HFFc6 (cell line): ENCODE measurements around the gene ZBED3. TPM values are rescaled to one million over a fixed set of nuclear protein-coding genes. Genes with fewer than 3 reads are reported as not detected.
A peak's percentile ranks its signal among the peaks of the same experiment; 100 is the strongest.

Experiments used
- DNase-seq: peaks from one replicate; pipeline ENCODE4 v3.0.0-alpha.2; 2018
- H3K27ac Mint-ChIP-seq: 2 replicates; pipeline ENCODE4 v1.8.0; 2020; ENCODE audit warnings: mild to moderate bottlenecking, mixed read lengths
- H3K27me3 Mint-ChIP-seq: 2 replicates; pipeline ENCODE4 v1.8.0; 2021; ENCODE audit warnings: mild to moderate bottlenecking, moderate library complexity, mixed read lengths; ENCODE audit not compliant: insufficient read depth
- H3K36me3 Mint-ChIP-seq: 2 replicates; pipeline ENCODE4 v1.8.0; 2021; ENCODE audit warnings: low read depth, mixed read lengths
- H3K4me1 Mint-ChIP-seq: 2 replicates; pipeline ENCODE4 v1.8.0; 2020; ENCODE audit warnings: low read depth, mixed read lengths
- H3K4me3 Mint-ChIP-seq: 2 replicates; pipeline ENCODE4 v1.8.0; 2020; ENCODE audit warnings: mild to moderate bottlenecking, moderate library complexity, mixed read lengths
- H3K9me3 Mint-ChIP-seq: 2 replicates; pipeline ENCODE4 v1.8.0; 2020; ENCODE audit warnings: mild to moderate bottlenecking, mixed read lengths
- CTCF ChIP-seq: fragments of 200-600 bp; sonication (generic); IDR thresholded peaks from 2 replicates; pipeline ENCODE4 v1.5.0; 2021; ENCODE audit warnings: antibody characterized with exemption, mild to moderate bottlenecking
- total RNA-seq, 6 experiments: library from RNA; stranded (reverse); fragmentation: NEBNext Ultra II Directional; extraction: Animal tissue kit (Norgen Biotek cat#: 25700); gene quantifications; 2 replicates in 1 of 6; 3 replicates in 5 of 6; pipeline ENCODE4 v1.2.3, GENCODE V29; 2021

The ZBED3 gene
- total RNA-seq, 6 experiments from 2014 or later = 1.7 to 2.1 (median 1.9) TPM

DNA sequence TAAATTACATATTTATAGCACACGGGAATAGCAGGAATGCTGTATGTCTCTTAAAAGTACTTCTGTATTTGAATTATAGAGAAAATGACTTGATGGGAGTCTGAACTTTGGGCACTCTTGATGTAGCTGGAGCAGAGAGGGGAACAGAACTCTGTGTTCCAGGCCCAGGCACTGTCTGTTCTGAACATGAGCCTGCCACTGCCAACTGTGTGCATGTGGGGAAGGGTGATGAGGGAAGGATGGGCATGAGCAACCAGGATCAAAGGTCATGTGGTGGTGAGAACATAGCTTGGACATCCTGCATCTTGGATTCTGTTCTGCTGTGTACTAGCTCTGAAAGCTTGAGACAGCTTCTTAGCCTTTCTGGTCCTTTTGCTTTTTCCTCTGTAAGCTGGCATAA, 16.4 kb upstream of the ZBED3 start:
- no peaks in the 10 kb centered on the region for H3K36me3 Mint-ChIP-seq
- DNase-seq = no peak
- no peak overlapping the region; the same call in 1 of the 2 replicates for H3K4me3 Mint-ChIP-seq
- no peak for TF ChIP-seq CTCF
- H3K27ac Mint-ChIP-seq = no peak overlapping the region
- H3K4me1 Mint-ChIP-seq = peaks cover 12% of the 10 kb centered on the region
- H3K27me3 Mint-ChIP-seq = peaks cover 4% of the 10 kb centered on the region
- H3K9me3 Mint-ChIP-seq = no peaks in the 10 kb centered on the region

DNA sequence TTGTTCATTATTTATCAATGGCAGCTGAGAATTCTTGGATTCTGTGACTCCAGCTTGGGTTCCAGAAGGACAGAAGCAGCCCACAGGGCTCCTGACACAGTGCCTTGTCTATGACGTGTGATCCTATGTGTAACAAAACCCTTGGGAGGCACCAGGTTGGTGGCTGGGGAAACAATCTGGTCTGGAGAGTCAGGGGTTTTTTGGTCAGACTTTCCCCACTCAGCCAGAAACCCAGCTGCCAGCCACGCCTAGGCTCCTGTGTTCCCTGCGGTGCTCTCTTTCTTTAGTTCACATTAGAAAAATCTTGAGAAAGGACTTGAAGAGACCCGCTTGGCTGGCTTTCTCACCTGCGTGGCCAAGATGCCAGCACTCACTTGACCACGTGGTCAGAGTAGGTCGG, 15.5 kb upstream of the ZBED3 start:
- H3K9me3 Mint-ChIP-seq = no peaks in the 10 kb centered on the region

DNA sequence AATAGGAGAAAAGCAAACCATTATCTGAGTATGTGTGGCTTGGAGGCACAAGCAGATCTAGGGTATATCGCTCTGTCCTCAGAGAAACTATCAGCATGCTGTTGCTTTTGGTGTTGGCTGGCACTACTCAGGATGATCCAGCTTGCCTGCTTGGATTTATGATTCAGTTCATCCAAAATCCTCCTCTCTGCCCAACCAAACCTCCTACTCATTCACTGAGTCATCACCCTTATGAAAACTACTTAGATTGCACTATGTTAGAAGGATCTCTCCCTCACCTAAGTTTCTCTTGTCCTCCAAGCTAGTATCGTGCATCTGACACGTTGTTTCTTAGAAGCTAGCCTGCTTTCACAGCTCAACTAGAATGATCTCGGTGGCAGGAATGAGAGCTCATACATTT, 14.2 kb upstream of the ZBED3 start:
- DNase-seq = peak; percentile 57
- H3K36me3 Mint-ChIP-seq = no peaks in the 10 kb centered on the region
- peaks cover 12% of the 10 kb centered on the region for H3K4me1 Mint-ChIP-seq
- no peak for TF ChIP-seq CTCF
- H3K9me3 Mint-ChIP-seq = no peaks in the 10 kb centered on the region
- no peak overlapping the region for H3K4me3 Mint-ChIP-seq
- H3K27ac Mint-ChIP-seq = no peak overlapping the region
- peaks cover 10% of the 10 kb centered on the region for H3K27me3 Mint-ChIP-seq

More for the DNA sequence above, 15.5 kb upstream of the ZBED3 start:
- H3K4me3 Mint-ChIP-seq = no peak overlapping the region
- peaks cover 4% of the 10 kb centered on the region for H3K27me3 Mint-ChIP-seq
- no peak for TF ChIP-seq CTCF
- DNase-seq = no peak
- H3K4me1 Mint-ChIP-seq = peaks cover 12% of the 10 kb centered on the region
- no peaks in the 10 kb centered on the region for H3K36me3 Mint-ChIP-seq
- no peak overlapping the region for H3K27ac Mint-ChIP-seq

- no peak overlapping the region for H3K27ac Mint-ChIP-seq
- H3K4me1 Mint-ChIP-seq = no peaks in the 10 kb centered on the region
- H3K4me3 Mint-ChIP-seq = no peak overlapping the region
- no peak for TF ChIP-seq CTCF
- DNase-seq = no peak
- H3K36me3 Mint-ChIP-seq = peaks cover 6% of the 10 kb centered on the region; the same call in 1 of the 2 replicates
- H3K27me3 Mint-ChIP-seq = peaks cover 11% of the 10 kb centered on the region
- H3K9me3 Mint-ChIP-seq = no peaks in the 10 kb centered on the region; the same call in 1 of the 2 replicates
Measured at GRCh38 chr5:77095189-77095588, 8.1 kb upstream of the ZBED3 start.

DNA sequence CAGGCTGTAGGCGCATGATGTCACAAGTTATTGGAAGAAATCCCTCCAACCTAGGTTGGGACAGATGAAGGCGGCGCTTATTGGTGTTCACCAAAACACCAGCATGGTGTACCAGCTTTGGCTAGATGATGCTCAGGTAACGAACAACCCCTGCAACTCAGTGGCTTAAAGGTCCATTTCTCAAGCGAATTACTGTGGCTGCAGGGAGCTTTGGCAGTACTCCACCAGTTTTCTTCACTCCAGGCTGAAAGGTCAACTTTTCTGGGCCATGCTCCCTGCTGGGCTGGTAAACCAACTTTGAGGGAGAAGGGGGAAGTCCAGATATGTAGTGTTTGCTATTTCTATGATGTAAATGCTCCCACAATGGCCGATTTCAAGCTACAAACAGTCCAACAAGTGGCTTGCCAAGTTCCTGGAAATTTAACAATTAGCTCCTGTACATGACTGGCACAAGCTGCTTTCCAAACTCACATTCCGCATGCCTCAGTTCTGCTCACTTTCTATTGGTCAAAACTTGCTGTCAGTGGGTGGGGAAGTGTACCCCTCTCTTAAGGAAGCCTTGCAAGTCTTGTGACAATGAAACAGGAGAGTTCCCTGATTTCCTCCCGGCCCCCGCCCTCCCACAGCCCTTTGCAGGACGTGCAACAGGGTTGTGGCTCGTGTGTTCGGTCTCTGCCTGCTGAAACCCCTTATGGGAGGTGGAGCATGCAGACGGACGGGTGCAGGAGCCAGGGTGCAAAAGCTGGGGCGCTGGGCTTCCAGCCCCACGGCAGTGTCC, 588 bp upstream of the ZBED3 start:
- no peak for DNase-seq
- Mint-ChIP-seq H3K4me3 (peak overlapping the region; percentile 95), H3K27ac (peak overlapping the region; percentile 77), H3K4me1 (peaks cover 10% of the 10 kb centered on the region), H3K9me3 (no peaks in the 10 kb centered on the region), H3K36me3 (peaks cover 4% of the 10 kb centered on the region; the same call in 1 of the 2 replicates), H3K27me3 (peaks cover 10% of the 10 kb centered on the region)
- no peak for TF ChIP-seq CTCF
